H1 (cell line): ENCODE measurements around the gene SPAG16. TPM values are rescaled to one million over a fixed set of nuclear protein-coding genes. Genes with fewer than 3 reads are reported as not detected.

ENCODE experiments used
- CTCF ChIA-PET: fragments of 300-600 bp; sonication (Branson Sonifier 250); formaldehyde crosslinking; loops from one replicate; lab custom pipeline; 2021; ENCODE audit not compliant: partially characterized antibody; lab: Charles Lee
- POLR2A ChIA-PET: fragments of 300-600 bp; sonication (Branson Sonifier 250); formaldehyde crosslinking; loops from one replicate; lab custom pipeline; 2021; ENCODE audit warnings: inconsistent platforms; ENCODE audit not compliant: partially characterized antibody; lab: Charles Lee
- DNase-seq, 2 experiments: peaks; one replicate each; pipeline versions ENCODE4 v3.0.0 to v3.0.0-alpha.2; 2010 to 2022; ENCODE audit warnings: low spot score in 2 of 2, low read depth in 1 of 2, mixed read lengths in 1 of 2
- FAIRE-seq: peaks from 2 replicates; lab custom pipeline; 2011; peaks lifted over from hg19 to GRCh38; lab: Jason Lieb, UNC
- H2AFZ ChIP-seq: 2 replicates; pipeline ENCODE4 v1.8.1; 2012; ENCODE audit warnings: low read length, inconsistent platforms
- H2AK5ac ChIP-seq: 2 replicates; pipeline ENCODE4 v1.6.1; 2013; ENCODE audit warnings: low read depth, low read length
- H2BK120ac ChIP-seq: replicated peaks from 2 replicates; pipeline ENCODE3; 2013; ENCODE audit warnings: low read depth, low read length, inconsistent platforms
- H2BK12ac ChIP-seq: 2 replicates; pipeline ENCODE4 v1.6.1; 2013; ENCODE audit warnings: low read depth, low read length
- H2BK15ac ChIP-seq: 2 replicates; pipeline ENCODE4 v1.6.1; 2013; ENCODE audit warnings: low read length
- H2BK20ac ChIP-seq: 2 replicates; pipeline ENCODE4 v1.6.1; 2013; ENCODE audit warnings: low read length
- H2BK5ac ChIP-seq: 2 replicates; pipeline ENCODE4 v1.6.1; 2013; ENCODE audit warnings: low read depth, low read length
- H3K14ac ChIP-seq: 2 replicates; pipeline ENCODE4 v1.6.1; 2013; ENCODE audit warnings: inconsistent platforms; ENCODE audit not compliant: insufficient read length
- H3K18ac ChIP-seq: 2 replicates; pipeline ENCODE4 v1.6.1; 2013; ENCODE audit warnings: low read length; ENCODE audit errors: extremely low read depth
- H3K23ac ChIP-seq: 2 replicates; pipeline ENCODE4 v1.6.1; 2013; ENCODE audit warnings: inconsistent platforms; ENCODE audit not compliant: insufficient read length
- H3K23me2 ChIP-seq: 2 replicates; pipeline ENCODE4 v1.6.1; 2013; ENCODE audit warnings: low read depth, low read length
- H3K27ac ChIP-seq: 2 replicates; pipeline ENCODE4 v1.6.1; 2011; ENCODE audit warnings: low read depth, low read length, inconsistent platforms
- H3K27me3 ChIP-seq, 4 experiments: replicated peaks in 1 of 4; 1 replicate in 1 of 4; 2 replicates in 3 of 4; pipeline versions ENCODE4 v1.6.1 to v1.8.1; 2011 to 2013; ENCODE audit warnings: low read length in 3 of 4, mild to moderate bottlenecking in 3 of 4, inconsistent platforms in 2 of 4, mixed read lengths in 2 of 4, moderate library complexity in 1 of 4; ENCODE audit not compliant: control insufficient read depth in 3 of 4, insufficient read depth in 3 of 4; ENCODE audit errors: extremely low read depth in 1 of 4
- H3K36me3 ChIP-seq, 4 experiments: 2 replicates each; pipeline versions ENCODE4 v1.6.1 to v1.8.1; 2011 to 2013; ENCODE audit warnings: mild to moderate bottlenecking in 4 of 4, low read length in 3 of 4, moderate library complexity in 2 of 4, control low read depth in 1 of 4, inconsistent platforms in 1 of 4; ENCODE audit not compliant: insufficient read depth in 4 of 4, control insufficient read depth in 2 of 4
- H3K4ac ChIP-seq: replicated peaks from 2 replicates; pipeline ENCODE3; 2013; ENCODE audit warnings: low read length, low read depth, mixed read lengths, inconsistent platforms; ENCODE audit not compliant: insufficient read length
- H3K4me1 ChIP-seq, 4 experiments: replicated peaks in 1 of 4; 1 replicate in 1 of 4; 2 replicates in 3 of 4; pipeline versions ENCODE4 v1.6.1 to v1.8.1; 2011 to 2013; ENCODE audit warnings: low read length in 3 of 4, inconsistent platforms in 2 of 4, mixed read lengths in 1 of 4; ENCODE audit not compliant: insufficient read depth in 4 of 4, control insufficient read depth in 3 of 4
- H3K4me2 ChIP-seq, 2 experiments: 2 replicates each; pipeline versions ENCODE4 v1.6.1 to v1.8.1; 2011 to 2013; ENCODE audit warnings: low read depth in 2 of 2, low read length in 2 of 2, control low read depth in 1 of 2, inconsistent platforms in 1 of 2, mild to moderate bottlenecking in 1 of 2; ENCODE audit not compliant: insufficient read depth in 1 of 2
- H3K4me3 ChIP-seq, 4 experiments: fragments of 200-600, 300-600 bp in 1 of 4; sonication (generic), shearing (Covaris generic), sonication (Bioruptor Twin) in 1 of 4; 2 replicates each; pipeline versions ENCODE4 v1.5.1 to v1.8.1; 2011 to 2016; ENCODE audit warnings: low read length in 4 of 4, low read depth in 3 of 4, control low read depth in 2 of 4, inconsistent platforms in 2 of 4, mild to moderate bottlenecking in 2 of 4, mixed read lengths in 1 of 4, moderate library complexity in 1 of 4; ENCODE audit not compliant: insufficient read depth in 2 of 4; ENCODE audit errors: extremely low read depth in 1 of 4
- H3K56ac ChIP-seq: replicated peaks from 2 replicates; pipeline ENCODE3; 2013; ENCODE audit warnings: low read depth, mild to moderate bottlenecking, mixed read lengths, low read length, inconsistent platforms; ENCODE audit not compliant: insufficient read length
- H3K79me1 ChIP-seq: 2 replicates; pipeline ENCODE4 v1.6.1; 2013; ENCODE audit warnings: low read depth, low read length, control low read depth
- H3K79me2 ChIP-seq, 2 experiments: 2 replicates each; pipeline versions ENCODE4 v1.6.1 to v1.8.1; 2012 to 2013; ENCODE audit warnings: low read length in 2 of 2, mild to moderate bottlenecking in 2 of 2, inconsistent platforms in 1 of 2; ENCODE audit not compliant: insufficient read depth in 2 of 2, control insufficient read depth in 1 of 2
- H3K9ac ChIP-seq, 4 experiments: replicated peaks in 1 of 4; 1 replicate in 1 of 4; 2 replicates in 3 of 4; pipeline versions ENCODE4 v1.6.1 to v1.8.1; 2011 to 2013; ENCODE audit warnings: low read depth in 3 of 4, low read length in 3 of 4, control low read depth in 2 of 4, mild to moderate bottlenecking in 2 of 4, moderate library complexity in 2 of 4, inconsistent platforms in 1 of 4; ENCODE audit errors: extremely low read depth in 1 of 4
- H3K9me3 ChIP-seq, 2 experiments: 2 replicates each; pipeline versions ENCODE4 v1.6.1 to v1.8.1; 2012 to 2013; ENCODE audit warnings: mild to moderate bottlenecking in 2 of 2, moderate library complexity in 2 of 2, control low read depth in 1 of 2, inconsistent platforms in 1 of 2, low read depth in 1 of 2, low read length in 1 of 2, mixed read lengths in 1 of 2; ENCODE audit not compliant: insufficient read depth in 2 of 2
- H4K20me1 ChIP-seq, 2 experiments: replicated peaks in 1 of 2; 2 replicates each; pipeline versions ENCODE3 to v1.8.1; 2011 to 2013; ENCODE audit warnings: inconsistent platforms in 2 of 2, low read length in 2 of 2, mild to moderate bottlenecking in 1 of 2; ENCODE audit not compliant: insufficient read depth in 2 of 2, control insufficient read depth in 1 of 2
- H4K5ac ChIP-seq: 2 replicates; pipeline ENCODE4 v1.6.1; 2013; ENCODE audit warnings: low read length, low read depth, mixed read lengths, inconsistent platforms; ENCODE audit not compliant: insufficient read length
- H4K8ac ChIP-seq: 2 replicates; pipeline ENCODE4 v1.8.0; 2013; ENCODE audit warnings: mild to moderate bottlenecking, moderate library complexity, low read length, inconsistent platforms; ENCODE audit not compliant: insufficient read depth; ENCODE audit errors: extremely low read depth
- H4K91ac ChIP-seq: replicated peaks from 2 replicates; pipeline ENCODE3; 2013; ENCODE audit warnings: low read length, mixed read lengths, inconsistent platforms; ENCODE audit not compliant: insufficient read length
- ATF3 ChIP-seq: IDR thresholded peaks from 2 replicates; pipeline ENCODE4 v1.6.1; 2011; ENCODE audit warnings: low read depth, mild to moderate bottlenecking, low read length; ENCODE audit not compliant: insufficient read depth
- CBX8 ChIP-seq: fragments of 300-800, 300-1000 bp; sonication (generic); IDR thresholded peaks from 2 replicates; pipeline ENCODE4 v1.7.1; 2016; ENCODE audit warnings: low read depth, low read length, borderline replicate concordance
- CTCF ChIP-seq, 3 experiments: IDR thresholded peaks; 1 replicate in 2 of 3; 2 replicates in 1 of 3; pipeline versions ENCODE4 v1.5.1 to v1.6.1; 2011; ENCODE audit warnings: low read length in 3 of 3, mild to moderate bottlenecking in 3 of 3, inconsistent platforms in 2 of 3, low read depth in 1 of 3, moderate library complexity in 1 of 3; ENCODE audit not compliant: insufficient read depth in 1 of 3; ENCODE audit errors: control extremely low read depth in 1 of 3
- POU5F1 ChIP-seq: IDR thresholded peaks from 2 replicates; pipeline ENCODE4 v1.6.1; 2011; ENCODE audit warnings: low read depth, mild to moderate bottlenecking, low read length, moderate library complexity
- RFX5 ChIP-seq: IDR thresholded peaks from 2 replicates; pipeline ENCODE4 v1.6.1; 2011; ENCODE audit warnings: low read depth, low read length, improper control_type of control experiment, borderline replicate concordance
- SP4 ChIP-seq: IDR thresholded peaks from 2 replicates; pipeline ENCODE4 v1.6.1; 2012; ENCODE audit warnings: low read length, inconsistent platforms
- YY1 ChIP-seq: IDR thresholded peaks from 2 replicates; pipeline ENCODE4 v1.6.1; 2011; ENCODE audit warnings: low read depth, mild to moderate bottlenecking, low read length
- WGBS, 2 experiments: shearing (Covaris generic) in 1 of 2; methylation state at CpG; one replicate each; pipeline versions ENCODE4 v1.1.6 to v1.1.7; 2013 to 2015; ENCODE audit warnings: low lambda C conversion rate in 2 of 2, mixed read lengths in 2 of 2, inconsistent platforms in 1 of 2, low coverage in 1 of 2, missing lambda C conversion rate in 1 of 2; ENCODE audit not compliant: insufficient replicate concordance in 2 of 2, insufficient coverage in 1 of 2, insufficient read length in 1 of 2; ENCODE audit errors: extremely low coverage in 1 of 2, missing lambda C conversion rate in 1 of 2; 5-methylcytosine and 5-hydroxymethylcytosine counted together
- polyA plus RNA-seq, 7 experiments: library from polyadenylated mRNA; depleted of rRNA in 3 of 7; stranded (reverse) in 5 of 7; unstranded in 2 of 7; fragments of >200 nt in 5 of 7; fragments of 200-250 nt in 2 of 7; gene quantifications; 1 replicate in 5 of 7; 2 replicates in 1 of 7; 4 replicates in 1 of 7; pipeline versions ENCODE4 v1.2.1 to v1.2.3, GENCODE V29; 2011 to 2013; ENCODE audit warnings: missing spikeins in 2 of 7, mixed read lengths in 2 of 7
- total RNA-seq: library from RNA; stranded (reverse); fragmentation: NEBNext Ultra II Directional; extraction: Animal tissue kit (Norgen Biotek cat#: 25700); gene quantifications from 2 replicates; pipeline ENCODE4 v1.2.1, GENCODE V29; 2021

SPAG16 gene
- total and polyA plus RNA-seq, 2 of the 8 experiments (the other 6 are each of a cell fraction or from before 2014, with no cell fraction given), result 6.0 to 14.9 TPM

GRCh38 chr2:213259266-213259665, 25.0 kb upstream of the SPAG16 start:
- Histone ChIP-seq H3K23ac (no peak overlapping the region), H2BK12ac (no peak overlapping the region), H2AFZ (no peak overlapping the region), H4K91ac (no peak overlapping the region), H2BK5ac (no peak overlapping the region), H3K9ac (no peak overlapping the region), H2BK20ac (no peak overlapping the region), H3K27ac (no peak overlapping the region), H3K9me3 (no peaks in the 10 kb centered on the region), H3K4me2 (no peak overlapping the region), H3K4me3 (no peak overlapping the region), H3K27me3 (no peaks in the 10 kb centered on the region), H3K79me2 (no peaks in the 10 kb centered on the region), H4K20me1 (no peaks in the 10 kb centered on the region), H3K18ac (no peak overlapping the region), H3K56ac (no peak overlapping the region), H3K14ac (no peak overlapping the region), H2BK15ac (no peak overlapping the region), H4K5ac (no peak overlapping the region), H3K4me1 (no peaks in the 10 kb centered on the region; a peak in 1 of 7 replicates), H4K8ac (no peak overlapping the region), H2BK120ac (no peak overlapping the region), H3K23me2 (no peaks in the 10 kb centered on the region; the same call in 1 of the 2 replicates), H3K4ac (no peak overlapping the region), H2AK5ac (no peak overlapping the region), H3K36me3 (no peaks in the 10 kb centered on the region), H3K79me1 (no peaks in the 10 kb centered on the region)
- ChIA-PET CTCF (interaction anchor here (0.8 kb wide), 1 partner anchor 15 kb away, joined by 3 read pairs; no protein-coding TSS in a partner anchor), POLR2A (interaction anchor here (0.6 kb wide), 1 partner anchor 23 kb away, joined by 3 read pairs; no protein-coding TSS in a partner anchor)
- WGBS, 2 experiments, result 83% methylated on average over 1 of the region's 1 CpG; no CpG with 5 or more reads in 1 of the 2 experiments
- FAIRE-seq (no peak), DNase-seq (no peak)
- no peak for TF ChIP-seq YY1
- no peak for TF ChIP-seq ATF3
- TF ChIP-seq RFX5, result no peak
- TF ChIP-seq CTCF (IDR thresholded peaks at IDR 0.05; ENCODE audit: control extremely low read depth in 1 of 3, insufficient read depth in 1 of 3, low read depth in 1 of 3, low read length in 3 of 3), result no peak
- TF ChIP-seq CBX8, result no peak
- no peak for TF ChIP-seq SP4
- TF ChIP-seq POU5F1, result no peak
